GM18499 (cell line): ENCODE results near the gene PPP2R5C.
"Not testable (repeated sequence)": the region's sequence is repeated elsewhere in the genome, so short reads cannot be mapped to it uniquely, and the experiment has no call there.

Experiments
- ATAC-seq: cut with Tn5 transposase; IDR thresholded peaks from one replicate; pipeline ENCODE4 v1.9.1; 2021; ENCODE audit warnings: moderate number of reproducible peaks; ENCODE audit not compliant: insufficient read depth, unreplicated experiment

The PPP2R5C gene

DNA sequence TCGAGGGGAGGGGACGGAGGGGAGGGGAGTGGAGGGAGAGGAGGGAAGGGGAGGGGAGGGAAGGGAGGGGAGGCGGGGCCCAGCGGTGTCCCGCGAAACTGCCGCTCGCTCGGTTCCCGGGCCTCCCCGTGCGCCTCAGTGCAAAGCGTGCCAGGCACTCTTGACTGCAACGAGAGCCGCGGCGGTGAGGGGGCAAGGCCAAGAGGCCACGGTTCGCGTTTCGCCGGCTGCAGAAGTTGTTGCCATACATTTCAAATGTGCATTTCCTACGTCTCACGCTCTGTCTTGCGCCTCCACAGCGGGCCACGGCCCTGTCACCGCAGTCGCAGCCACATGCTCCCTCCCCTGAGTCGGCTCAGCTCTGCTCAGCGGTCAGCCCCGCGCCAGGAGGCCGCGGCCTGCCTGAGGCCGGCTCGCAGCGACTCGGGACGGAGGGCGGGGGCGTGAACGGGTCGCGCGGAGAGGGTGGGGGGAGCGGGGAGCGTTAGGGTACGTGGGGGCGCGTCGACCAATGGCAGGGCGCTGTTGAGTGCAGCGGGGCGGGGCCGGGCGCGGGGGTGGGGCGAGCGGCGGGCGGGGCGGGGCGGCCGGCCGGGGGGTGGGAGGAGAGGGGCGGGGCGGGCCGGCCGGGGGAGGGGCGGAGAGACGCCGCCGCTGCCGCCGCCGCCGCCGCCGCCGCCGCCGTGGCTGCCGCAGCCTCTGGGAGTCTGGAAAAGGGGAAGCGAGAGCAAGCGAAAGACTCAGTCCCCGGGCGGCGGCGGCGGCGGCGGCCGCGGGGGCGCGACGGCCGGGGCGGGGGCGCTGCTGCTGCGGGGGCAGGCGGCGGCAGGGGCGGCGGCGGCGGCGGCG lies at the start of gene PPP2R5C:
TSS of gene PPP2R5C (plus strand) at position 678 of the 849 bp plus-strand sequence. CDS start 185 bp downstream, outside the sequence.
- ATAC-seq: no peak

GRCh38 chr14:101711857-101712233 lies 49.7 kb upstream of the PPP2R5C start:
- ATAC-seq: not testable (repeated sequence)

DNA sequence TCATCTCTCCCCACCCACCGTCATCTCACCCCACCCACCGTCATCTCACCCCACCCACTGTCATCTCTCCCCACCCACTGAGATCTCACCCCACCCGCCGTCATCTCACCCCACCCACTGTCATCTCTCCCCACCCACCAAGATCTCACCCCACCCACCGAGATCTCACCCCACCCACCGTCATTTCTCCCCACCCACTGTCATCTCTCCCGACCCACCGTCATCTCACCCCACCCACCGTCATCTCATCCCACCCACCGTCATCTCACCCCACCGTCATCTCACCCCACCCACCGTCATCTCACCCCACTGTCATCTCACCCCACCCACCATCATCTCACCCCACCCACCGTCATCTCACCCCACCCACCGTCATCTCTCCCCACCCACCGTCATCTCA lies 49.2 kb upstream of the PPP2R5C start:
- ATAC-seq: not testable (repeated sequence)

GRCh38 chr14:101713091-101713490 lies 48.4 kb upstream of the PPP2R5C start:
- not testable (repeated sequence) for ATAC-seq

GRCh38 chr14:101713621-101714349 lies 47.7 kb upstream of the PPP2R5C start:
- ATAC-seq: no peak

- no peak for ATAC-seq
These were observed 47.1 kb upstream of the PPP2R5C start for GRCh38 chr14:101714394-101714793.

GRCh38 chr14:101715210-101716076 lies 46.1 kb upstream of the PPP2R5C start:
- ATAC-seq: no peak

- no peak for ATAC-seq
These were observed 45.2 kb upstream of the PPP2R5C start for GRCh38 chr14:101716077-101716950.

- no peak for ATAC-seq
These were observed 44.4 kb upstream of the PPP2R5C start for GRCh38 chr14:101716956-101717662.

GRCh38 chr14:101717663-101718490 lies 43.6 kb upstream of the PPP2R5C start:
- ATAC-seq: no peak

DNA sequence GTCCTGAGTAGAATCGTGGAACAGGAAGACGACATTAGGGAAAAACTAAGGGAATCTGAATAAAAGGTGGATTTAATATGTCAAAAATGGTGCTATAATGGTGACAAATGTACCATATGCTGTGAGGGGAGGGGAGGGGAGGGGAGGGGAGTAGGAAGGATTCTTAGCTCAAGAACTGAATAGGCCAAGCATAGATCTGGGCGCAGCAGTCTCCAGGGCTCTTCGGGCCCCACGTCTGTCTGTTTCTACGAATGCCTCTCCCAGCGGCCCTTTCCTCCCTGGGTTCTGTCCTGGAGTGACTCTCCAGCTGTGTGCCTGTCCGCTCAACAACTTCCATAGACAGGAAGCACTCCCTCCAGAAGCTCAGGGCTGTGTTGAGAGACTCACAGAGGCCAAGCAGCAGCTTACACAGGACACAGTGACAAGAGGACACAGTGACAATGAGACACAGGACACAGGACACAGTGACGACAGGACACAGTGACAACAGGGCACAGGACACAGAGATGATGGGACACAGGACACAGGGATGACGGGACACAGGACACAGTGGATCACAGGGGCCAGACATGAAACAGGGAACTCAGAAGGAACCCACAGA lies 42.4 kb upstream of the PPP2R5C start:
- no peak for ATAC-seq

DNA sequence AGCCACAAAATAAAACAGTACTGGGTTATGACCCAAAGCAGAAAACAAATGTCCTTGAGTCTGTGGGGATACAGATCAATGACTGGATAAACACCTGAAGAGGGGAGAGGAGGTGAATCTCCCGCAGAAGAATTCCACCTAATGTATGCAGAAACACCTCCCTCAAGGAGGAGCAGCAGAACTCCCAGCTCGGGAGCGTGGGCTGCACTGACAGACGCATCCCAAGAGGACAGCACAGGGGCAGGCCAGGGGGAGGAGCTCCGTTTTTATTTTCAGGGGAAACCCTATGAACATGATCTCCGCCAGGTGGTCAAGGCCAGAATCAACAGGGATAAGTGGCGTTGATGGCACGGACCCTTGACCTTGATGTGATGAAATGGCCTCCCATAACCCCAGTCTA lies 41.8 kb upstream of the PPP2R5C start:
- ATAC-seq: no peak

DNA sequence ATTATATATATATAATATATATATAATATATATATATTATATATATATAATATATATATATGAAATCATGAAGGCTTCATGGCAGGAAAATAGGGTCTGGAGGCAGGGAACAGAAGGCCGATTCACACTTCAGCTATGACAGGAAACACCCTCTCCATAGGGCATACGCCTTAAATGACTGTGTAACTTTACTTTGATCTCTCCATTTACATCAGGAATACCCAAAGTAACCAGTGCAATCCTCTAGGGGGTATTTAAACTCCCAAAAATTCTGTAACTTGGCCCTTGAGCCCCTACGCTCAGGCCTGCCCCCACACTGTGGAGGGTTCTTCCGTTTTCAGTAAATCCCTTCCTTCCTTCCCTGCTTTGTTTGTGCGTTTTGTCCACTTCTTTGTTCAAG lies 40.4 kb upstream of the PPP2R5C start:
- ATAC-seq: no peak

DNA sequence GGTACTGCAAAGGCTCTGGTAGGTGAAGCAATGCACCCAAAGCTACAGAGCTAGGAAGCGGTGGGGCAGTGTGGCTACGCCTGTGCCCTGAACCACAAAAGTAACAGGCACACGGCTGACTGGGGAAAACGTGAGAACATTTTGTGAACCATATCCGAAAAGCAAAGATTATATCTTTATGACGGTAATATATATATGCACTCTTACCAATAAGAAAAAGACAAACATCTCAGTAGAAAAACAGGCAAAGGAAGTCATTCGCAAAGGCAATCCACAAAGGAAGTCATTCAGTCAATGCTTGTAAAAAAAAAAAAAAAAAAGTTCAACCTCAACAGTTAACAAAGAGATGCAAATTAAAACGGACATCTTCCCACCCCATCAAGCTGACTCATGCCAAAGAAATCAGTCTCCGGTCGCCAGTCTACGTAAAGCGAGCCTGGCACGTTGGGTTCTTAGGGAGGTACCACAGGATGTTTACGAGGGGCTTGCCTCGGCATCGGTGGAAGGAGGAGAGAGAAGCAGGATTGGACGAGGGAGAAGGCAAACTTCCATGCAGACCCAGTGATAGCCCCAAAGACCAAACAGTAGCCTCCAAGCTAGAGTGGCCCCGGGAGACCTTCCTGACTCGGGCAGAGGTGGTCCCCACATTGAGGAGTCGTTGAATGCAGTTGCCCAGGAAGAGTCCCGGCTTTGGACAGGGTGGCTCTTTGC lies 39.4 kb upstream of the PPP2R5C start:
- no peak for ATAC-seq

DNA sequence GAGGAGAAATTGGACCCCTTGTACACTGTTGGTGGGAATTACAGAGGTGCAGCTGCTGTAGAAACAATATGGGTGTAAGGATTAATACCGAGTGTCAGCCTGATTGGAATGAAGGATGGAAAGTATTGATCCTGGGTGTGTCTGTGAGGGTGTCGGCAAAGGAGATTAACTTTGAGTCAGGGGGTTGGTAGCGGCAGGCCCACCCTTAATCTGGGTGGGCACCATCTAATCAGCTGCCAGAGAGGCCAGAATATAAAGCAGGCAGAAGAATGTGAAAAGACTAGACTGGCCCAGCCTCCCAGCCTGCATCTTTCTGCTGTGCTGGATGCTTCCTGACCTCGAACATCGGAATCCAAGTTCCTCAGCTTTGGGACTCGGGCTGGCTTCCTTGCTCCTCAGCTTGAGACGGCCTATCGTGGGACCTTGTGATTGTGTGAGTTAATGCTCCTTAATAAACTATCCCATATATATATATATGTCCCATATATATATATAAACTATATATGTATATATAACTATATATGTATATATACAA lies 38.4 kb upstream of the PPP2R5C start:
- no peak for ATAC-seq

DNA sequence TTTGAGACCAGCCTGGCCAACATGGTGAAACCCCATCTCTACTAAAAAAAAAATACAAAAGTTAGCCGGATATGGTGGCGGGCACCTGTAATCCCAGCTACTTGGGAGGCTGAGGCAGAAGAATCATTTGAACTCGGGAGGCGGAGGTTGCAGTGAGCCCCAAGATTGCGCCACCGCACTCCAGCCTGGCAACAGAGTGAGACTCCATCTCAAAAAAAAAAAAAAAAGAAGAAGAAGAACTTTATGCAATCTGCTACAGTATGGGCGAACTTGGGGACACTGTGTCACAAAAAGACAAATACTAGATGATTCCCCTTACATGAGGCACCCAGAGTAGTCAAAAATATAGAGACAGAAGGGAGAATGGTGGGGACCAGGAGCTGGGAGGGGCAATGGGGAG lies 35.9 kb upstream of the PPP2R5C start:
- not testable (repeated sequence) for ATAC-seq
